KOPT-K1 (cell line): ENCODE measurements around the gene MIAT.

ENCODE experiments used
- H3K27ac ChIP-seq: fragments of 200-600 bp; sonication (generic); 2 replicates; pipeline ENCODE4 v1.5.1; 2016; ENCODE audit warnings: antibody characterized with exemption, mild to moderate bottlenecking, low read depth, low read length; ENCODE audit not compliant: poor library complexity, severe bottlenecking
- H3K36me3 ChIP-seq: fragments of 200-600 bp; sonication (generic); 2 replicates; pipeline ENCODE4 v1.5.1; 2017; ENCODE audit warnings: antibody characterized with exemption, mild to moderate bottlenecking, low read length, moderate library complexity; ENCODE audit not compliant: insufficient read depth
- H3K9me3 ChIP-seq: fragments of 200-600 bp; sonication (generic); 2 replicates; pipeline ENCODE4 v1.5.1; 2017; ENCODE audit warnings: antibody characterized with exemption, low read length, mild to moderate bottlenecking; ENCODE audit not compliant: insufficient read depth, poor library complexity, severe bottlenecking

Gene MIAT

DNA sequence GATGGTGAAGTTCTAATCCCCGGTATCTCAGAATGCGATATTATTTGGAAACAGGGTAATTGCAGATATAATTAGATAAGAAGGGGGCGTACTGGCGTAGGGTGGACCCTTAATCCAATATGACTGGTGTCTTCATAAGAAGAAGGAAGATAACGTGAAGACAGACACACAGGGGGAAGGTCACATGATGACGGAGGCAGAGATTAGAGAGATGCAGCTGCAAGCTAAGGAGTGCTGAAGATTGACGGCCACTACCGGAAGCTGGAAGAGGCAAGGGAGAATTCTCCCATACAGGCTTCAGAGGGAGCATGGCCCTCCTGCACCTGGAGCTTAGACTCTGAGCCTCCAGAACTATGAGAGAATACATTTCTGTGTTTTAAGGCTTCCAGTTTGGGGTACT is 54.8 kb downstream of the MIAT start:
- Histone ChIP-seq H3K9me3 (peaks cover 7% of the 10 kb centered on the region), H3K27ac (no peak overlapping the region), H3K36me3 (peaks cover 63% of the 10 kb centered on the region)

- H3K36me3 ChIP-seq = peaks cover 63% of the 10 kb centered on the region
- H3K27ac ChIP-seq = no peak overlapping the region
- no peaks in the 10 kb centered on the region for H3K9me3 ChIP-seq
Measured at GRCh38 chr22:26713823-26714449, 56.5 kb downstream of the MIAT start.

GRCh38 chr22:26714971-26715370 is 57.6 kb downstream of the MIAT start:
- peaks cover 61% of the 10 kb centered on the region for H3K36me3 ChIP-seq
- H3K9me3 ChIP-seq = no peaks in the 10 kb centered on the region
- H3K27ac ChIP-seq = no peak overlapping the region

- H3K9me3 ChIP-seq = no peaks in the 10 kb centered on the region
- peaks cover 65% of the 10 kb centered on the region for H3K36me3 ChIP-seq
- no peak overlapping the region for H3K27ac ChIP-seq
Measured at GRCh38 chr22:26715392-26715936, 58.1 kb downstream of the MIAT start.

GRCh38 chr22:26718488-26718887 is 61.1 kb downstream of the MIAT start:
- H3K36me3 ChIP-seq = peaks cover 70% of the 10 kb centered on the region

DNA sequence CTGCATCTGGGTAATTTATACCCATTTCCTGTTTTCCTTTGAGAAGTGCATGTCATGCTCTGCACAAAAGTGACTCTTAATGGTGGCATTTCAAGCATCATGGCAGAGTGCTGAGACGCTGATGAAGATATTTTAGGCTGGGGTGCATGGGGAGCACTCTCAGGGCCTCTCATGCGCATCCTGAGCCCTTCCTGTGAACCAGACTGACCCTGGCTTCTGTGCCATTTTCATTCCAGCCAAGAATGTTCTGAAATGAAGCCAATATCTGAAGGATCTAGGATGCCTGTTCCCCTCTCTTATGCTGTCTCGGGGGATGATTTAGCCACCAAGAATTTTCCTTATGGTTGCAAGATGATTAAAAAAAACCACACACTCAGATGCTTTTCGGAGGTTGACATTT is 61.5 kb downstream of the MIAT start:
- no peaks in the 10 kb centered on the region for H3K9me3 ChIP-seq
- H3K36me3 ChIP-seq = peaks cover 66% of the 10 kb centered on the region
- no peak overlapping the region for H3K27ac ChIP-seq

More at GRCh38 chr22:26718488-26718887, 61.1 kb downstream of the MIAT start:
- Histone ChIP-seq H3K9me3 (no peaks in the 10 kb centered on the region), H3K27ac (no peak overlapping the region)

GRCh38 chr22:26722159-26722558 is 64.8 kb downstream of the MIAT start:
- H3K36me3 ChIP-seq = peaks cover 77% of the 10 kb centered on the region
- no peak overlapping the region for H3K27ac ChIP-seq
- H3K9me3 ChIP-seq = no peaks in the 10 kb centered on the region

- peaks cover 67% of the 10 kb centered on the region for H3K36me3 ChIP-seq
- H3K9me3 ChIP-seq = no peaks in the 10 kb centered on the region
- no peak overlapping the region for H3K27ac ChIP-seq
Measured at GRCh38 chr22:26724414-26724813, 67.0 kb downstream of the MIAT start.

DNA sequence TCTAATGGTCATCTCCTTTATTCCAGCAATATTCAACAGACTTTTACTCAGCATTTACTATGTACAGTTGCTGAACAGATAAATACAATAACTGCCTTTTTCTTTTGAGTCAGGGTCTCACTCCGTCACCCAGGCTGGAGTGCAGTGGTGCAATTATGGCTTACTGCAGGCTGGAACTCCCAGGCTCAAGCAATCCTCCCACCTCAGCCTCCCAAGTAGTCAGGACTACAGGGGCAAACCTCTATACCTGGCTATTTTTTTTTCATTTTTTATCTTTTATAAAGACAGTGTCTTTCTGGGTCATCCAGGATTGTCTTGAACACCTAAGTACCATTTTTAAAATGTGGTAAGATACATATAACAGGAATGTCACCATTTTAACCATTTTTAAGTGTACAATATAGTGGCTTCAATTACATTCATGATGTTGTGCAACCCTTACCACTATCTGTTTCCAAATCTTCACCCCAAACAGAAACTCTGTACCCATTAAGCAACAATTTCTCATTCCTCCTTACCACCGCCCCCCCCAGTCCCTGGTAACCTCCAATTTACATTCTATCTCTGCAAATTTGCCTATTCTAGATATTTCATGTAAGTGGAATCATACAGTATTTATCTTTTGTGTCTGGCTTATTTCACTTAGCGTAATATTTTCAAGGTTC is 67.8 kb downstream of the MIAT start:
- Histone ChIP-seq H3K36me3 (peaks cover 68% of the 10 kb centered on the region), H3K27ac (no peak overlapping the region), H3K9me3 (no peaks in the 10 kb centered on the region)
